GM21528 (cell line): ENCODE measurements around the gene GNPDA2.
A peak's percentile ranks its signal among the peaks of the same experiment; 100 is the strongest.

Experiments used
- ATAC-seq: cut with Tn5 transposase; IDR thresholded peaks from one replicate; pipeline ENCODE4 v1.9.1; 2021; ENCODE audit warnings: mild to moderate bottlenecking, moderate library complexity; ENCODE audit not compliant: unreplicated experiment, low FRiP score

GNPDA2 gene

DNA sequence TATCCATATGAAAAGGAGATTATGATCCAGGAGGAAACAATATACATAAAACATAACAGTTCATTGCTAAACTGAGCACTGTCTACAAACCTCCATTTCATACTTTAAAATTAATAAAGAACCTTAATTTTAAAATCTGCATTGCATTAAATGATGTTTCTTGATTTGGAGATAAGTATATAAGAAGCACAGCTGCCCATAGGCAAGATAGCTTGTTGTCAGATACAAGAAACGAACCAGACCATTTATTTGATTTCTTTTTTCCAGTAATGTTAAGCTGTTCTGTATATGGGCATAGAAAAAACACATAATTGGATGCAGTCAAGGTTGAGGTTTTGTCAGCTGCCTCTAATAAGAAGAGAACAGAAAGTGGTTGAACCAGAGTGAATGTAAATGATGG lies 41.7 kb downstream of the GNPDA2 start:
- ATAC-seq, result no peak

DNA sequence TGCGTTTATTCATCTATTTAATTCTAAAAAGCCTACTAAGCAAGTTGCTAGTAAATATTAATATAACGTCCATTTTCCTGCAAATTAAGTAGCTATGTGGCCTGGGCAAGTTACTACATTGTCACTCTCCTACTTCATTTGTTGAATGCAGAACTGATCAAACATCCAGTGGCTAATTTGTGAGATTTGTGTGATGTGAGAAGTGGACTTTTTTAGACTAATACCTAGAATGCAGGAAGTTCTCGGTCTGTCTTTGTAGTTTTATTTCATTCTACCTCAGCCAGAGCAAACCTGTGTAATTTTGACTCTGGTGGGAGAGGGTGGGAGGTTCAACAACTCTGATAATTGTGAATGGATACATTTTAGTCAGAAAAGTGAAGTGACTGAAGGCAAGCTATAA lies 47.3 kb downstream of the GNPDA2 start:
- peak; percentile 4 for ATAC-seq

DNA sequence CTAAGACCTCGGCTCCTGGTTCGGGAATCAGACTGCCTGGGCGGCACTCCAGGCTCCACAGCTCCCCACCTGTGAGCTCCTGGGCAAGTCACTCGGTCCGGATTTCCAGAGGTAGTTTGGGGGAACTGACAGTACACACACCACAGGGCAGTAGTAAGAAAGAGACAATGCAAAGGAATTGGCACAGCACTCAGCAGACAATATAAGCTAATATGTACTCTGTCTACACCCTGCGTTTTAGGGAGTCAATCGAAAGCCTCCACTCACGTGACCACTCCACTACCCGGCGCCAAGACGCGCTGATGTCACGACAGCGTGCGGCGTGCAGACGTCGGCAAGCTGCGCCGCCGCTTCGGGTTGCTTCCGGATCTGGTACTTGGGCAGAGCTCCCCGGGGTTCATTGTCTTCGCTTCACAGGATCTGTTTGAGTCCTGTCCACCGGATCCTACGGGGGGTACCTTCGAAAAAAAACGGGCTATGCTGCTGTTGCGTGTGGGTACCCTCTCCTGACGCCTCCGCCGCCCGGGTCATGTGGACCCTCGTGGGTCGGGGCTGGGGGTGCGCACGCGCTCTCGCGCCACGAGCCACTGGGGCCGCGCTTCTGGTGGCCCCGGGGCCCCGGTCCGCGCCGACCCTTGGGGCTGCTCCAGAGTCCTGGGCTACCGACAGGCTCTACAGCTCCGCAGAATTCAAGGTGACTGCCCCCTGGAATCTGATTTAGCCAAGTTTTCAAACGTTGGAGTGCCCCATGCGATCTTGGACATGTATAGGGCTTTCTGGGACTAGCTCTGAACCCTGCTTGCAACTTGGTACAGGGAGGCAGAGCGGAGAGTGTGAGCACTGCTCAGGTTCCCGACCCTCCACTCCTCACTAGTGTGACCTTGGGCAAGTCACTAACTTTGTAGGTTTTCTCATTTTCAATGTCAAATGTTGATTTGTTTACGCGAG lies 48.0 kb downstream of the GNPDA2 start, which contains the start of gene GUF1:
TSS of gene GUF1 (plus strand) at position 327 of the 948 bp plus-strand sequence. CDS start at position 530, 203 bp downstream.
- ATAC-seq, result peak; percentile 96

DNA sequence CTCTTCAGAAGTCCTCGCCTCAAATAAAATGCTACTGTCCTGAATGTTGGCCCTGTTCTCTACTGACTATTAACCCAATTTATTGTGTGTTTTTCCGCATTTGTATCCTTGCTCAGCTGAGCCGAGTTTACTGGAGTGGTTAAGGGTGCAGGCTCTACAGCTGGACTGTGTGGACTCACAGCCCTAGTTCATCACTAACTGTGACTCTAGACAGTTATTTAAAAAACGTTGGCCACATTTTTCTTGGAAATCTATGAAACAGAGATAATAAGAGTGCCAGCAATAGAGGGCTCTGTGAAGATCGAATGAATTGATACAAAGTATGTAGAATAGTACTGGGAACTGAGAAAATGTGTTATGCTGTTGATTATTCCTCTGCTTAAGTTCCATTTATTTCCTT lies 51.0 kb downstream of the GNPDA2 start:
- ATAC-seq, result no peak

DNA sequence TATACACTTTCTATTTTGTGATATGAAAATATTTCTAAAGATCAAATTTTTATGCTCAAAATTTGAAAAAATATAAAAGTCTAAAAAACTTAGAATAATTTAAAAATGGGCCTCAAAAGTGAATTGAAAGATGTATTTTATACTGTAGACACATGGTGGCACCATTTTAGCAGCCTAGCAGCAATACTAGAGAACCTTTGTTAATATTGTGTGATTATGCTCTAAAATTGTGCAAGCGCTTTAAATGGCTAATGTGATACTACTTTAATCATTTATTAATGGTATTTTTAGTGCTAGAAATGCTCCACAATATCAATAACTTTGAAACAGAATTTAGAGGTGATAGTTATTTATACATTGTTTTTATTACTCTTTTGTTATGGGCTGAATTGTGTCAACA lies 51.9 kb downstream of the GNPDA2 start:
- ATAC-seq, result no peak

DNA sequence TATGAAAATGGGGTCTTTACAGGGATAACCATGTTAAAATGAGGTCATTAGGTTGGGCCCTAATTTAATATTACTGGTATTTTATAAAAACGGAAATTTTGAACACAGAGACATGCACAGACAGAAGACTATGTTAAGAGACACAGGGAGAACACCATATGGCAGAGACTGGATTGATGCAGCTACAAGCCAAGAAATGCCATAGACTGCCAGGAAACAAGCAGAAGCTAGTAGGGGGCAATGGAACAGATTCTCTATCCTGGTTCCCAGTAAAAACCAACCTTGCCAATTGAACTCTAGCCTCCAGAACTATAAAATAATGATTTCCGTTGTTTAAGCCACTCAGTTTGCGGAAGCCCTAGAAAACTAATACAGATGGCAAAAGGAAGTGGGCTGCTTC lies 54.7 kb downstream of the GNPDA2 start:
- no peak for ATAC-seq

DNA sequence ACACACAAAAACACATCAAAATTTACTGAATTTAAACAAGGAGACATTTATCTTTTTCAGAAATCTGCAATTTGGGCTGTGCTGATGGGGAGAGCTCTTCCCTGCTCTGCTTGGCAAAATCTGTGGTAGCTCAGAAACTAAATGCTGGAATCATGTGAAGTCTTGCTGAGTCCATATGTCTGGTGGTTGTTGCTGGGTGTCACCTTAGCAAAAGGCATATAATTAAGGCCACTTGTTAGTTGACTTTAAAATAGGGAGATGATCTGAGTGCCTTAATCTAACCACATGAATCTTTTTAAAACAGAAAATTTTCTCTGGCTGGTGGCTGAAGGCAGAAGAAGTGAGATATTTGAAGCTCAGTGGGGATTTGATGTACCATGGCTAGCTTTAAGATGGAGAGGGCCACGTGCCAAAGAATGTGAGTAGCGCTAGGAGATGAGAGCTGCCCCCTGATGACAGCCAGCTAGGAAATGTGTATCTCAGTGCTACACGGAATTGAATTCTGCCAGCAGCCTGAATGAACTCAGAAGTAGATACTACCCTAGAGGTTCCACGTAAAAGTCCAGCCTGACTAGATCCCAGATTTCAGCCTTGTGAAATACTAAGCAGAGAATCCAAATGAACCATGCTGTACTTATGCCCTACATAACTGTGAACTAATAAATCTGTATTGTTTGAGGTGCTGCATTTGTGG lies 55.7 kb downstream of the GNPDA2 start:
- ATAC-seq, result no peak

DNA sequence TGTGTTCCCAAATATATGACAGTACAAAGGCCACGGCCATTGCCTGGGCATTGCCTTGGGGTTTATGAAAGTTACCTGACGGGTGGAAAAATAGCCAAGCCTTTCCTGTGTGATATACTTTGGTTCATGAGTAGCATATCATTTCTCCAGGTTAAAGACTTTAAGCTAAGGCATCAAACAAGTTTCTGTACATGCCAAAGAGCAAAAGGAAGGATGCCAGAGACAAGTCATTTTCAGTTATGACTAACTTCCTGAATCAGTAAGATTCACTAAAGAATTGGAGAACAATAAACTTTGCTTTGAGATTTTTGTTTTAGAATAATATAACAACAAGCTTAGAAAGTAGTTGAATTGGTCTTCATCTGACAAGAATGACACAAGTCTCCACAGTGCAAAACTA lies 57.8 kb downstream of the GNPDA2 start:
- no peak for ATAC-seq

DNA sequence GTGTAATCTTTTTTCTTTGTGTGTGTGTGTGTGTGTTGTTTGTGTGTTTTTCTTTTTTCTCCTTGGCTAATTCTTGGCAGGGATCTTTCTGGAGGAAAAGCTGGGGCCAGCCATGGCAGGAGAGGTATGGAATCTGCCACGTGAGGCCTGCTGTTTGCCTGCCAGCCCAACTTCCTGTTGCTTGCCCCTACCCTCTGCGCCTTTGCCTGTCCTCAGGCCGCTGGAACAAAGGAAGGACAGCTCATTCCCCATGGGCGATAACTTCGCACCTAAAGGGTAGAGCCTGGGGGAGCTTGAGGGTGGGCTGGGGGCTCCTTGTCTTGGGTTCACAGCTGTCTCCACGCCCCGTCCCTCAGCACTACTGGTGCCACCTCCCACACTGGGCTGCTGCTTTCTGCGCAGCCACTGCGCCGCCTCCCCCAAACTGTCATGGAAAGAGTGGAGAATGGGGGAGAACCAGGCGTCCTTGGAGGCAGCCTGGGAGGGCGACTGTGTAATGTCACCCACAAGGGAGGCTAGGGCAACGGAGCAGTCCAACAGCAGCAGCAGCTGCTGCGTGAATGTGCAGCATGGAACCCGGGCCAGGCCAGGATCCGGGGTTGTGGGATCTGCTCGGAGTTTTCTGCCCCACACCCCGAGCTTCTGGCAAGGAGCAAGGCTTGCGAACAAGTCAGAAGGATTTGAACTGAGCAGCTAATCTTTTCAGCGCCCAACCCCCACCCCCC lies 62.7 kb downstream of the GNPDA2 start:
- no peak for ATAC-seq

DNA sequence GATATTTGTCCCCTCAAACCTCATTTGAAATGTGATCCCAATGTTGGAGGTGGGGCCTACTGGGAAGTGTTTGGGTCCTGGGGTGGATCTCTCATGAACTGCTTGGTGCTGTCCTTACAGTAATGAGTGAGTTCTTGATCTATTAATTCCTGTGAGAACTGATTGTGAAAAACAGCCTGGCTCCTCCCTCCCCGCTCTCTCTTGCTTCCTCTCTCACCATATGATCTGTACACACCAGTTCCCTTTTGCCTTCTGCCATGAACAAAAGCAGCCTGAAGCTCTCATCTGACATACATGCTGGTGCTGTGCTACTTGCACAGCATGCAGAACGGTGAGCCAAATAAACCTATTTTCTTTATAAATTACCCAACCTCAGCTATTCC lies 63.7 kb downstream of the GNPDA2 start:
- peak; percentile 56 for ATAC-seq

DNA sequence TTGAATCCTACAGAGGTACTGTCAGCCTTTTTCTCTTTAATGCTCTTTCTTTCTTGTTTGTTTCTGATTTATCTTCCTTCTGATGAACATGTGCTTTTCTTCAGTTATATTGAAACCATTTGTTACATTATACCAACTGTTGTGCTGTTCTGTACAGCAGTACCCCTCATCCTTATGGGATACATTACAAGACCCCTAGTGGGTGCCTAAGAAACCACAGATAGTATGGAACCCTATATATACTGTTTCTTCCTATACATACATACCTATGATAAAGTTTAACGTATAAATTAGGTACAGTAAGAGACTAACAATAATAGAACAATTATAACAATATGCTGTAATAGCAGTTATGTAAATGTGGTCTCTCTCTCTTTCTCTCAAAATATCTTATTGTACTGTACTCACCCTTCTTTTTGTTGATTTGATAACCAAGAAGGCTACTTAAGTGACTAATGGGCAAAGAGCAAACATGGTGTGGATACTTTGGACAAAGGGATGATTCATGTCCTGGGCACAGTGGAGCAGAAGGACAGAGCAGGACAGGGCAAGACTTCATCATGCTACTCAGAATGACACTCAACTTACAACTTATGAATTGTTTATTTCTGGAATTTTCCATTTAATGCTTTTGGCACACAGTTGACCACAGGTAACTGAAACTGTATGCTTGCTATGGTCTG lies 64.3 kb downstream of the GNPDA2 start:
- ATAC-seq, result no peak

DNA sequence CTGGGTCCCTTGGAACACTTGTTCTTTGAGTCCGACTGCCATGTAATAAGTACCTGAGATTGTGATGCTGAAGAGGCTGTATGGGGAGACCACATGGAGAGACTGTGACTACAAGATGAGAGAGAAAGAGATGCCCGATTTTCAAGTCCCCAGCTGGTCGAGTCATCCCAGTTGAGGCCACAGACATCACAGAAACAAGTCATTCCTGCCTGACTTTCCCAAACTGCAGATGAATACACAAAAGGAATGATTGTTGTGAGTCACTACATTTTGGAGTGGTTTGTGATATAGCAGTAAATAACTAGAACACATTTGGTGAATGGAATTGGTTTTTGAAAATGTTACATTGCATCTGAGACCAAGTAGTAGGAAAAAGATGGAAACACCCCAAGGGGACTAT lies 66.0 kb downstream of the GNPDA2 start:
- no peak for ATAC-seq

DNA sequence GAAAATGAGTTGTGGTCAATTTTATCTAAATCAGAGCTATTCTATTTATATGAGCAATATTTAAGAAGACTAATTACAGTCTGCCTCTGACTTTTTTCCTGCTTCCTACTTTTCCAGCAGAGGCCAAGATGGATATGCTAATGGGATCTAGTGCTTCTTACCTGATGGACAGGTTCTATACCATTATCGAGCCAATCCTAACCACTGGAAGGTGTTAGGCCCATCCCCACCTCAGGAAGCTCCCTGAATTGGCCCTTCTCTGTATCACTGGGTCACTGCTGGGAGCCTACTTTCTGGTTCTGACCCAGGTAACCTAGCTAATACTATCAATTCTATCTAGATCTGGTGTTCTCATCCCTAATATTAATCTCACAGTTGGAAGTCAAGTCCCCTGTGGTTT lies 74.4 kb downstream of the GNPDA2 start:
- no peak for ATAC-seq
